CD8-positive, alpha-beta memory T cell (primary cell): ENCODE results near the gene TSC22D2. TPM values are rescaled to one million over a fixed set of nuclear protein-coding genes. Genes with fewer than 3 reads are reported as not detected.

Experiments used
- CTCF ChIA-PET: fragments of 350-600 bp; sonication (Branson Sonifier 250); formaldehyde crosslinking; loops from one replicate; lab custom pipeline; 2021; ENCODE audit warnings: antibody characterized with exemption; lab: Charles Lee
- POLR2A ChIA-PET: fragments of 350-600 bp; sonication (Branson Sonifier 250); formaldehyde crosslinking; loops from one replicate; lab custom pipeline; 2021; ENCODE audit warnings: antibody characterized with exemption; lab: Charles Lee
- DNase-seq, 5 donors: peaks; one replicate each; pipeline versions ENCODE4 v3.0.0 to v3.0.0-alpha.2; 2020 to 2022; ENCODE audit warnings: mixed read lengths in 1 of 5
- H3K27ac ChIP-seq: one replicate; pipeline ENCODE4 v1.7.0; 2013; ENCODE audit warnings: low read depth, mild to moderate bottlenecking, low read length, moderate library complexity
- H3K27me3 ChIP-seq: 2 replicates; pipeline ENCODE4 v1.7.0; 2013; ENCODE audit warnings: low read length, mild to moderate bottlenecking; ENCODE audit not compliant: insufficient read depth, poor library complexity, severe bottlenecking
- H3K36me3 ChIP-seq: 2 replicates; pipeline ENCODE4 v1.7.0; 2013; ENCODE audit warnings: mild to moderate bottlenecking, low read length, moderate library complexity; ENCODE audit not compliant: insufficient read depth
- H3K4me1 ChIP-seq: 2 replicates; pipeline ENCODE4 v1.7.0; 2013; ENCODE audit warnings: mild to moderate bottlenecking, low read length, moderate library complexity; ENCODE audit not compliant: insufficient read depth
- H3K4me3 ChIP-seq: 2 replicates; pipeline ENCODE4 v1.7.0; 2013; ENCODE audit warnings: mild to moderate bottlenecking, low read length
- H3K9me3 ChIP-seq: 2 replicates; pipeline ENCODE4 v1.7.0; 2013; ENCODE audit warnings: mild to moderate bottlenecking, low read length
- H3K27ac Mint-ChIP-seq, 8 donors: one replicate each; pipeline ENCODE4 v1.8.0; 2020 to 2021; ENCODE audit warnings: mixed read lengths in 8 of 8, mild to moderate bottlenecking in 6 of 8, inconsistent platforms in 3 of 8, moderate library complexity in 3 of 8
- H3K27me3 Mint-ChIP-seq, 2 donors: one replicate each; pipeline ENCODE4 v1.8.0; 2020 to 2021; ENCODE audit warnings: mixed read lengths in 2 of 2, mild to moderate bottlenecking in 1 of 2, moderate library complexity in 1 of 2
- H3K36me3 Mint-ChIP-seq, 3 donors: one replicate each; pipeline ENCODE4 v1.8.0; 2020 to 2021; ENCODE audit warnings: mixed read lengths in 3 of 3, inconsistent platforms in 1 of 3, mild to moderate bottlenecking in 1 of 3
- H3K4me1 Mint-ChIP-seq, 3 donors: one replicate each; pipeline ENCODE4 v1.8.0; 2020 to 2021; ENCODE audit warnings: mixed read lengths in 3 of 3, inconsistent platforms in 1 of 3, mild to moderate bottlenecking in 1 of 3
- H3K4me3 Mint-ChIP-seq, 7 donors: one replicate each; pipeline ENCODE4 v1.8.0; 2020 to 2021; ENCODE audit warnings: mixed read lengths in 7 of 7, mild to moderate bottlenecking in 6 of 7, moderate library complexity in 4 of 7, inconsistent platforms in 2 of 7
- H3K9me3 Mint-ChIP-seq, 5 donors: one replicate each; pipeline ENCODE4 v1.8.0; 2020 to 2022; ENCODE audit warnings: mixed read lengths in 5 of 5, mild to moderate bottlenecking in 3 of 5, moderate library complexity in 2 of 5, inconsistent platforms in 1 of 5
- polyA plus RNA-seq: library from polyadenylated mRNA; unstranded; fragments of 300-500 nt; fragmentation: Illumina TruSeq; gene quantifications from one replicate; pipeline ENCODE4 v1.2.3, GENCODE V29; 2021
- total RNA-seq, 2 experiments: library from RNA; stranded (reverse); gene quantifications; one replicate each; pipeline ENCODE4 v1.2.3, GENCODE V29; 2021

Gene TSC22D2
- total and polyA plus RNA-seq, 3 experiments from 2014 or later = 11.9 to 22.3 (median 20.9) TPM

- Mint-ChIP-seq H3K4me3 (no peak overlapping the region), H3K4me1 (peaks cover 2 to 4% (median 4%) of the 10 kb centered on the region in 3 donors), H3K27me3 (peaks cover 1 to 9% of the 10 kb centered on the region in 2 donors), H3K27ac (no peak overlapping the region), H3K36me3 (no peaks in the 10 kb centered on the region), H3K9me3 (no peaks in the 10 kb centered on the region)
- no peaks in the 10 kb centered on the region for H3K9me3 ChIP-seq
- H3K27ac ChIP-seq = no peak overlapping the region
- POLR2A ChIA-PET = no interaction called here
- H3K4me3 ChIP-seq = no peak overlapping the region
- H3K4me1 ChIP-seq = peaks cover 2% of the 10 kb centered on the region
- no peaks in the 10 kb centered on the region for H3K27me3 ChIP-seq
- no peaks in the 10 kb centered on the region for H3K36me3 ChIP-seq
- CTCF ChIA-PET = no interaction called here
- DNase-seq = no peak
These were observed 5.9 kb upstream of the TSC22D2 start for GRCh38 chr3:150402217-150402616.

GRCh38 chr3:150404023-150404422 lies 4.1 kb upstream of the TSC22D2 start:
- CTCF ChIA-PET = interaction anchor here (0.6 kb wide), 1 partner anchor 19 kb away, joined by 3 read pairs; no protein-coding TSS in a partner anchor

GRCh38 chr3:150407051-150407807 lies 869 bp upstream of the TSC22D2 start:
- H3K27me3 ChIP-seq = no peaks in the 10 kb centered on the region
- no peaks in the 10 kb centered on the region for H3K36me3 ChIP-seq
- H3K27ac ChIP-seq = peak overlapping the region; percentile 91
- Mint-ChIP-seq H3K27me3 (peaks cover 0 to 2% of the 10 kb centered on the region in 2 donors), H3K4me3 (peak overlapping the region; percentile 86 to 100 (median 96)), H3K27ac (peak overlapping the region; percentile 86 to 100 (median 98)), H3K4me1 (peaks cover 23 to 28% (median 26%) of the 10 kb centered on the region in 3 donors), H3K9me3 (no peaks in the 10 kb centered on the region), H3K36me3 (peaks cover 0 to 20% (median 0%) of the 10 kb centered on the region in 3 donors)
- H3K9me3 ChIP-seq = no peaks in the 10 kb centered on the region
- ChIA-PET POLR2A (interaction anchor here (0.6 to 3.5 kb wide), 8 partner anchors 16 to 594 kb away, joined by 3 to 35 read pairs (median 5); partner anchors contain the start of genes EIF2A, PFN2, RNF13 and SELENOT), CTCF (interaction anchor here (1.8 to 4.2 kb wide), 4 partner anchors 23 to 137 kb away, joined by 5 to 29 read pairs (median 16); no protein-coding TSS in a partner anchor)
- no peak for DNase-seq
- peak overlapping the region; percentile 90 for H3K4me3 ChIP-seq
- peaks cover 15% of the 10 kb centered on the region for H3K4me1 ChIP-seq

More at GRCh38 chr3:150404023-150404422, 4.1 kb upstream of the TSC22D2 start:
- Mint-ChIP-seq H3K27me3 (peaks cover 1 to 3% of the 10 kb centered on the region in 2 donors), H3K27ac (peak overlapping the region in 2 of 8 donors; percentile 63 to 79), H3K4me1 (peaks cover 9 to 12% (median 11%) of the 10 kb centered on the region in 3 donors), H3K36me3 (peaks cover 0 to 4% (median 0%) of the 10 kb centered on the region in 3 donors), H3K4me3 (peak overlapping the region in 1 of 7 donors; percentile 44), H3K9me3 (no peaks in the 10 kb centered on the region)
- DNase-seq = no peak
- no peak overlapping the region for H3K4me3 ChIP-seq
- no peaks in the 10 kb centered on the region for H3K27me3 ChIP-seq
- no peaks in the 10 kb centered on the region for H3K9me3 ChIP-seq
- no peak overlapping the region for H3K27ac ChIP-seq
- POLR2A ChIA-PET = no interaction called here
- H3K4me1 ChIP-seq = peaks cover 8% of the 10 kb centered on the region
- H3K36me3 ChIP-seq = no peaks in the 10 kb centered on the region

- Mint-ChIP-seq H3K4me1 (peaks cover 29 to 34% (median 31%) of the 10 kb centered on the region in 3 donors), H3K9me3 (no peaks in the 10 kb centered on the region), H3K4me3 (peak overlapping the region; percentile 86 to 100 (median 96)), H3K27ac (peak overlapping the region; percentile 86 to 100 (median 98)), H3K27me3 (peaks cover 0 to 2% of the 10 kb centered on the region in 2 donors), H3K36me3 (peaks cover 0 to 25% (median 0%) of the 10 kb centered on the region in 3 donors)
- Histone ChIP-seq H3K27ac (peak overlapping the region; percentile 91), H3K27me3 (no peaks in the 10 kb centered on the region), H3K36me3 (no peaks in the 10 kb centered on the region), H3K4me3 (peak overlapping the region; percentile 90), H3K9me3 (no peaks in the 10 kb centered on the region), H3K4me1 (peaks cover 21% of the 10 kb centered on the region)
- POLR2A ChIA-PET = interaction anchor here (0.6 to 3.5 kb wide), 10 partner anchors 16 to 595 kb away, joined by 3 to 35 read pairs (median 4); partner anchors contain the start of genes EIF2A, PFN2, RNF13 and SELENOT
- CTCF ChIA-PET = interaction anchor here (1.0 to 4.2 kb wide), 6 partner anchors 23 to 137 kb away, joined by 3 to 29 read pairs (median 6); no protein-coding TSS in a partner anchor
- DNase-seq = no peak
These were observed 284 bp upstream of the TSC22D2 start for GRCh38 chr3:150407808-150408220.

GRCh38 chr3:150409125-150409511 lies 1.0 kb downstream of the TSC22D2 start:
- Mint-ChIP-seq H3K27ac (peak overlapping the region; percentile 86 to 99 (median 98)), H3K4me3 (peak overlapping the region; percentile 86 to 100 (median 97)), H3K4me1 (peaks cover 41 to 47% (median 45%) of the 10 kb centered on the region in 3 donors), H3K36me3 (peaks cover 0 to 30% (median 0%) of the 10 kb centered on the region in 3 donors), H3K9me3 (no peaks in the 10 kb centered on the region), H3K27me3 (peaks cover 0 to 2% of the 10 kb centered on the region in 2 donors)
- H3K27me3 ChIP-seq = no peaks in the 10 kb centered on the region
- no peaks in the 10 kb centered on the region for H3K36me3 ChIP-seq
- ChIA-PET CTCF (interaction anchor here (1.0 to 4.2 kb wide), 14 partner anchors 10 to 349 kb away, joined by 3 to 29 read pairs (median 4); no protein-coding TSS in a partner anchor), POLR2A (interaction anchor here (0.7 to 3.5 kb wide), 9 partner anchors 25 to 792 kb away, joined by 3 to 35 read pairs (median 4); partner anchors contain the start of genes EIF2A, SELENOT, SERP1 and SIAH2)
- H3K9me3 ChIP-seq = no peaks in the 10 kb centered on the region
- H3K4me3 ChIP-seq = peak overlapping the region; percentile 94
- no peak for DNase-seq
- peak overlapping the region; percentile 91 for H3K27ac ChIP-seq
- H3K4me1 ChIP-seq = peaks cover 34% of the 10 kb centered on the region

- peaks cover 0 to 34% (median 0%) of the 10 kb centered on the region in 3 donors for H3K36me3 Mint-ChIP-seq
- CTCF ChIA-PET = interaction anchor here (0.8 to 4.2 kb wide), 16 partner anchors 9 to 352 kb away, joined by 3 to 29 read pairs (median 3); no protein-coding TSS in a partner anchor
- Histone ChIP-seq H3K9me3 (no peaks in the 10 kb centered on the region), H3K4me3 (peak overlapping the region; percentile 94), H3K4me1 (peaks cover 40% of the 10 kb centered on the region), H3K27me3 (no peaks in the 10 kb centered on the region), H3K27ac (peak overlapping the region; percentile 91), H3K36me3 (no peaks in the 10 kb centered on the region)
- H3K27ac Mint-ChIP-seq = peak overlapping the region; percentile 86 to 99 (median 98)
- H3K9me3 Mint-ChIP-seq = no peaks in the 10 kb centered on the region
- H3K4me1 Mint-ChIP-seq = peaks cover 47 to 53% (median 50%) of the 10 kb centered on the region in 3 donors
- DNase-seq = peak; percentile 51 to 76 (median 64)
- peaks cover 0 to 2% of the 10 kb centered on the region in 2 donors for H3K27me3 Mint-ChIP-seq
- POLR2A ChIA-PET = interaction anchor here (0.7 to 3.5 kb wide), 10 partner anchors 48 to 791 kb away, joined by 3 to 35 read pairs (median 4); partner anchors contain the start of genes EIF2A, ERICH6, SELENOT and SERP1
- peak overlapping the region; percentile 86 to 100 (median 97) for H3K4me3 Mint-ChIP-seq
These were observed 1.6 kb downstream of the TSC22D2 start for GRCh38 chr3:150409512-150410310.
